NOMO-1 (cell line): ENCODE results near the gene CLIP3.

Experiments
- DNase-seq, 2 experiments: peaks; one replicate each; lab custom pipeline; 2025; ENCODE audit not compliant: unreplicated experiment in 2 of 2; lab: John Stamatoyannopoulos, UW

CLIP3 gene

GRCh38 chr19:36009633-36010379, 22.9 kb downstream of the CLIP3 start:
- DNase-seq, result no peak

- no peak for DNase-seq
Measured at GRCh38 chr19:36009220-36009619, 23.5 kb downstream of the CLIP3 start.

- no peak for DNase-seq
Measured at GRCh38 chr19:36008336-36008978, 24.2 kb downstream of the CLIP3 start, which contains the start of gene SYNE4. SYNE4 (minus strand) TSS chr19:36008813; CDS start chr19:36008681, 132 bp downstream.

- no peak for DNase-seq
Measured at GRCh38 chr19:36006955-36007354, 25.7 kb downstream of the CLIP3 start.

- DNase-seq, result no peak
Measured at GRCh38 chr19:36003284-36003683, 29.4 kb downstream of the CLIP3 start.

- no peak for DNase-seq
Measured at GRCh38 chr19:36001605-36002004, 31.1 kb downstream of the CLIP3 start.

GRCh38 chr19:35996777-35997176, 35.9 kb downstream of the CLIP3 start:
- no peak for DNase-seq

- DNase-seq, result peak; percentile 95 to 98
Measured at GRCh38 chr19:35995048-35995993, 37.4 kb downstream of the CLIP3 start, which contains the start of gene SDHAF1. SDHAF1 (plus strand) TSS chr19:35995188; CDS start chr19:35995275, 87 bp downstream.

- DNase-seq, result no peak
Measured at GRCh38 chr19:35993923-35994598, 38.6 kb downstream of the CLIP3 start.

GRCh38 chr19:35992907-35993765, 39.5 kb downstream of the CLIP3 start:
- DNase-seq, result no peak

GRCh38 chr19:35991731-35992450, 40.8 kb downstream of the CLIP3 start:
- no peak for DNase-seq

- DNase-seq, result no peak
Measured at GRCh38 chr19:35990771-35991730, 41.6 kb downstream of the CLIP3 start.

GRCh38 chr19:35990156-35990555, 42.5 kb downstream of the CLIP3 start:
- DNase-seq, result no peak

GRCh38 chr19:35988824-35989223, 43.8 kb downstream of the CLIP3 start:
- DNase-seq, result no peak

GRCh38 chr19:35987571-35987896, 45.1 kb downstream of the CLIP3 start:
- no peak for DNase-seq

GRCh38 chr19:35986664-35987570, 45.8 kb downstream of the CLIP3 start:
- peak; percentile 57 to 70 for DNase-seq

GRCh38 chr19:35986111-35986510, 46.6 kb downstream of the CLIP3 start:
- no peak for DNase-seq
